HEK293 (cell line): ENCODE data around the gene RNF40.

ENCODE experiments used
- ZNF341 ChIP-seq: fragments of 450-650 bp; formaldehyde crosslinking; IDR thresholded peaks from 2 replicates; pipeline ENCODE4; 2016; ENCODE audit warnings: low read depth, missing biosample characterization, missing genetic modification characterization
- ZNF792 ChIP-seq: fragments of 450-650 bp; formaldehyde crosslinking; IDR thresholded peaks from 2 replicates; pipeline ENCODE4 v1.5.1; 2016; ENCODE audit warnings: missing biosample characterization, missing genetic modification characterization
- ZNF837 ChIP-seq: fragments of 450-650 bp; formaldehyde crosslinking; IDR thresholded peaks from 2 replicates; pipeline ENCODE4 v1.5.1; 2016; ENCODE audit warnings: missing biosample characterization, missing genetic modification characterization
- ZSCAN30 ChIP-seq: fragments of 450-650 bp; IDR thresholded peaks from 2 replicates; pipeline ENCODE4 v1.5.1; 2018; ENCODE audit warnings: missing biosample characterization, mild to moderate bottlenecking, missing genetic modification characterization, moderate library complexity
- TF ChIP-seq, protein P1 (sequence below): fragments of 450-650 bp; formaldehyde crosslinking; IDR thresholded peaks from 2 replicates; pipeline ENCODE4 v1.5.1; 2016; ENCODE audit warnings: missing biosample characterization, missing genetic modification characterization
- TF ChIP-seq, protein P2 (sequence below): fragments of 450-650 bp; formaldehyde crosslinking; IDR thresholded peaks from 2 replicates; pipeline ENCODE4 v1.5.1; 2016; ENCODE audit warnings: missing biosample characterization, missing genetic modification characterization
- TF ChIP-seq, protein P3 (sequence below): fragments of 450-650 bp; formaldehyde crosslinking; IDR thresholded peaks from 2 replicates; pipeline ENCODE4 v1.5.1; 2016; ENCODE audit warnings: missing biosample characterization, missing genetic modification characterization

DNA sequence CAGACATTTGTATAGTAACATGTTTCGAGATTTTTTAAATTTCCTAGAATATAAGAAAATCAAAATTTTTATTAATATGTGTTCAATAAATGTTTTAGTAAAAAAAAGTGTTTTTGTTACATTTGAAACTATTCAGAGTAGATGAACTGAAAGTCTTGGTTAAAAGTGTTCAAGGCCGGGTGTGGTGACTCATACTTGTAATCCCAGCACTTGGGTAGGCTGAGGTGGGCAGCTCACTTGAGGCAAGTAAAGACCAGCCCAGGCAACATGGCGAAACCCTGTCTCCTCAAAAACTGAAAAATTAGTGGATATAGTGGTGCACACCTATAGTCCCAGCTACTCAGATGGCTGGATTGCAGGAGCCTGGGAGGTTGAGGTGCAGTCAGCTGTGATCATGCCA, 30.7 kb upstream of the RNF40 start:
- TF ChIP-seq, protein P1, sequence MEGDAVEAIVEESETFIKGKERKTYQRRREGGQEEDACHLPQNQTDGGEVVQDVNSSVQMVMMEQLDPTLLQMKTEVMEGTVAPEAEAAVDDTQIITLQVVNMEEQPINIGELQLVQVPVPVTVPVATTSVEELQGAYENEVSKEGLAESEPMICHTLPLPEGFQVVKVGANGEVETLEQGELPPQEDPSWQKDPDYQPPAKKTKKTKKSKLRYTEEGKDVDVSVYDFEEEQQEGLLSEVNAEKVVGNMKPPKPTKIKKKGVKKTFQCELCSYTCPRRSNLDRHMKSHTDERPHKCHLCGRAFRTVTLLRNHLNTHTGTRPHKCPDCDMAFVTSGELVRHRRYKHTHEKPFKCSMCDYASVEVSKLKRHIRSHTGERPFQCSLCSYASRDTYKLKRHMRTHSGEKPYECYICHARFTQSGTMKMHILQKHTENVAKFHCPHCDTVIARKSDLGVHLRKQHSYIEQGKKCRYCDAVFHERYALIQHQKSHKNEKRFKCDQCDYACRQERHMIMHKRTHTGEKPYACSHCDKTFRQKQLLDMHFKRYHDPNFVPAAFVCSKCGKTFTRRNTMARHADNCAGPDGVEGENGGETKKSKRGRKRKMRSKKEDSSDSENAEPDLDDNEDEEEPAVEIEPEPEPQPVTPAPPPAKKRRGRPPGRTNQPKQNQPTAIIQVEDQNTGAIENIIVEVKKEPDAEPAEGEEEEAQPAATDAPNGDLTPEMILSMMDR: no peak
- TF ChIP-seq, protein P2, sequence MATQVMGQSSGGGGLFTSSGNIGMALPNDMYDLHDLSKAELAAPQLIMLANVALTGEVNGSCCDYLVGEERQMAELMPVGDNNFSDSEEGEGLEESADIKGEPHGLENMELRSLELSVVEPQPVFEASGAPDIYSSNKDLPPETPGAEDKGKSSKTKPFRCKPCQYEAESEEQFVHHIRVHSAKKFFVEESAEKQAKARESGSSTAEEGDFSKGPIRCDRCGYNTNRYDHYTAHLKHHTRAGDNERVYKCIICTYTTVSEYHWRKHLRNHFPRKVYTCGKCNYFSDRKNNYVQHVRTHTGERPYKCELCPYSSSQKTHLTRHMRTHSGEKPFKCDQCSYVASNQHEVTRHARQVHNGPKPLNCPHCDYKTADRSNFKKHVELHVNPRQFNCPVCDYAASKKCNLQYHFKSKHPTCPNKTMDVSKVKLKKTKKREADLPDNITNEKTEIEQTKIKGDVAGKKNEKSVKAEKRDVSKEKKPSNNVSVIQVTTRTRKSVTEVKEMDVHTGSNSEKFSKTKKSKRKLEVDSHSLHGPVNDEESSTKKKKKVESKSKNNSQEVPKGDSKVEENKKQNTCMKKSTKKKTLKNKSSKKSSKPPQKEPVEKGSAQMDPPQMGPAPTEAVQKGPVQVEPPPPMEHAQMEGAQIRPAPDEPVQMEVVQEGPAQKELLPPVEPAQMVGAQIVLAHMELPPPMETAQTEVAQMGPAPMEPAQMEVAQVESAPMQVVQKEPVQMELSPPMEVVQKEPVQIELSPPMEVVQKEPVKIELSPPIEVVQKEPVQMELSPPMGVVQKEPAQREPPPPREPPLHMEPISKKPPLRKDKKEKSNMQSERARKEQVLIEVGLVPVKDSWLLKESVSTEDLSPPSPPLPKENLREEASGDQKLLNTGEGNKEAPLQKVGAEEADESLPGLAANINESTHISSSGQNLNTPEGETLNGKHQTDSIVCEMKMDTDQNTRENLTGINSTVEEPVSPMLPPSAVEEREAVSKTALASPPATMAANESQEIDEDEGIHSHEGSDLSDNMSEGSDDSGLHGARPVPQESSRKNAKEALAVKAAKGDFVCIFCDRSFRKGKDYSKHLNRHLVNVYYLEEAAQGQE (tag by site-specific recombination): no peak
- TF ChIP-seq ZSCAN30: no peak
- no peak for TF ChIP-seq ZNF792
- TF ChIP-seq ZNF837: no peak
- no peak for TF ChIP-seq ZNF341
- TF ChIP-seq, protein P3, sequence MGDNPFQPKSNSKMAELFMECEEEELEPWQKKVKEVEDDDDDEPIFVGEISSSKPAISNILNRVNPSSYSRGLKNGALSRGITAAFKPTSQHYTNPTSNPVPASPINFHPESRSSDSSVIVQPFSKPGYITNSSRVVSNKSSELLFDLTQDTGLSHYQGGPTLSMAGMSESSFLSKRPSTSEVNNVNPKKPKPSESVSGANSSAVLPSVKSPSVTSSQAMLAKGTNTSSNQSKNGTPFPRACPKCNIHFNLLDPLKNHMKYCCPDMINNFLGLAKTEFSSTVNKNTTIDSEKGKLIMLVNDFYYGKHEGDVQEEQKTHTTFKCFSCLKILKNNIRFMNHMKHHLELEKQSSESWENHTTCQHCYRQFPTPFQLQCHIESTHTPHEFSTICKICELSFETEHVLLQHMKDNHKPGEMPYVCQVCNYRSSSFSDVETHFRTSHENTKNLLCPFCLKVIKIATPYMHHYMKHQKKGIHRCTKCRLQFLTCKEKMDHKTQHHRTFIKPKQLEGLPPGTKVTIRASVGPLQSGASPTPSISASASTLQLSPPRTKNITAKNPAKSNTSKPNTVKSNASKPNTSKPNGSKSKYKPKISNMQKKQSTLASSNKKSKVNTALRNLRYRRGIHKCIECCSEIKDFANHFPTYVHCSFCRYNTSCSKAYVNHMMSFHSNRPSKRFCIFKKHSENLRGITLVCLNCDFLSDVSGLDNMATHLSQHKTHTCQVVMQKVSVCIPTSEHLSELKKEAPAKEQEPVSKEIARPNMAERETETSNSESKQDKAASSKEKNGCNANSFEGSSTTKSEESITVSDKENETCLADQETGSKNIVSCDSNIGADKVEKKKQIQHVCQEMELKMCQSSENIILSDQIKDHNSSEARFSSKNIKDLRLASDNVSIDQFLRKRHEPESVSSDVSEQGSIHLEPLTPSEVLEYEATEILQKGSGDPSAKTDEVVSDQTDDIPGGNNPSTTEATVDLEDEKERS (tag by site-specific recombination): no peak
